ENCODE data around the gene KRTAP5-9.
"Not testable (repeated sequence)": the region's sequence is repeated elsewhere in the genome, so short reads cannot be mapped to it uniquely, and the experiment has no call there.

KRTAP5-9 gene

DNA sequence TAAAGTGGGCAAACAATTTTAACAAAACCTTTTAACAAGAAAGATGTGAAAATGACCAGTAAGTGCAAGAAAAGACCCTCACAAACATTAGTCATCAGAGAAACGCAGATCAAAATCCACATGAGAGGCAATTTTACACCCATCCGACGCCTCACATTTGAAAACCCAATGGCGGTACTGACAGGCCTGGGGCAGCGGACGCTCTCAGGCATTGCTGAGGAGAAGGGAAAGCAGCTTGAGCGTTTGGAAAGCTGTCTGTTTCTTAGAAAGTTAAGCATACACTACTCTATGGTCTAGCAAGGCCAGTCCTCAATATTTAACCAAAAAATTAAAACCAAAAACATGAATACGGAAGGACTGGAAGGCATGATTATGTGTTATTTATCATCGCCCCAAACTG, 12.4 kb upstream of the KRTAP5-9 start:
- TF ChIP-seq, protein P1, sequence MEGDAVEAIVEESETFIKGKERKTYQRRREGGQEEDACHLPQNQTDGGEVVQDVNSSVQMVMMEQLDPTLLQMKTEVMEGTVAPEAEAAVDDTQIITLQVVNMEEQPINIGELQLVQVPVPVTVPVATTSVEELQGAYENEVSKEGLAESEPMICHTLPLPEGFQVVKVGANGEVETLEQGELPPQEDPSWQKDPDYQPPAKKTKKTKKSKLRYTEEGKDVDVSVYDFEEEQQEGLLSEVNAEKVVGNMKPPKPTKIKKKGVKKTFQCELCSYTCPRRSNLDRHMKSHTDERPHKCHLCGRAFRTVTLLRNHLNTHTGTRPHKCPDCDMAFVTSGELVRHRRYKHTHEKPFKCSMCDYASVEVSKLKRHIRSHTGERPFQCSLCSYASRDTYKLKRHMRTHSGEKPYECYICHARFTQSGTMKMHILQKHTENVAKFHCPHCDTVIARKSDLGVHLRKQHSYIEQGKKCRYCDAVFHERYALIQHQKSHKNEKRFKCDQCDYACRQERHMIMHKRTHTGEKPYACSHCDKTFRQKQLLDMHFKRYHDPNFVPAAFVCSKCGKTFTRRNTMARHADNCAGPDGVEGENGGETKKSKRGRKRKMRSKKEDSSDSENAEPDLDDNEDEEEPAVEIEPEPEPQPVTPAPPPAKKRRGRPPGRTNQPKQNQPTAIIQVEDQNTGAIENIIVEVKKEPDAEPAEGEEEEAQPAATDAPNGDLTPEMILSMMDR (conservative IDR thresholded peaks at IDR 0.05; ENCODE audit: low read depth, low read length): no peak

DNA sequence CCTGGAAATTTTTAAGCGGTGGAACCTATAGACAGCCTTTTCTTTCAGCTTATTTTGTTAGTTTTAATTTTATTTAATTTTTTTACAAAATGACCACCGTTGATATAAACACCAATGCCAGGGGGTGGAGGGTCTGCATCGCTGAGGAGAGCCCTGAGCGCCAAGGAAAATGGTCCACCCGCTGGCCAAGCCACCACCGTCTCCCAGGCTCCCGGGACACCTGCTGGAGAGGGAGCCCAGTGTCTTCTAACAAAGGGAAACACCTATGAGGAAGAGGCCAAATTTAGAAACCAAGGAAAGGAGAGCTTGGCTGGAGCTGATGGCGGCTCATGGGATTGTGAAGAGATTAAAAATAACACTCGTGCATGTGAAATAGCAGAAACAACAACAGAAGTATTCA, 10.7 kb upstream of the KRTAP5-9 start:
- no peak for DNase-seq (ENCODE audit: low read depth)
- TF ChIP-seq, protein P1 (conservative IDR thresholded peaks at IDR 0.05; ENCODE audit: low read depth, low read length): no peak
- no peak overlapping the region for H3K4me3 ChIP-seq (ENCODE audit: low read length)

More for the DNA sequence above, 12.4 kb upstream of the KRTAP5-9 start:
- H3K4me3 ChIP-seq (ENCODE audit: low read length): no peak overlapping the region
- no peak for DNase-seq (ENCODE audit: low read depth)

DNA sequence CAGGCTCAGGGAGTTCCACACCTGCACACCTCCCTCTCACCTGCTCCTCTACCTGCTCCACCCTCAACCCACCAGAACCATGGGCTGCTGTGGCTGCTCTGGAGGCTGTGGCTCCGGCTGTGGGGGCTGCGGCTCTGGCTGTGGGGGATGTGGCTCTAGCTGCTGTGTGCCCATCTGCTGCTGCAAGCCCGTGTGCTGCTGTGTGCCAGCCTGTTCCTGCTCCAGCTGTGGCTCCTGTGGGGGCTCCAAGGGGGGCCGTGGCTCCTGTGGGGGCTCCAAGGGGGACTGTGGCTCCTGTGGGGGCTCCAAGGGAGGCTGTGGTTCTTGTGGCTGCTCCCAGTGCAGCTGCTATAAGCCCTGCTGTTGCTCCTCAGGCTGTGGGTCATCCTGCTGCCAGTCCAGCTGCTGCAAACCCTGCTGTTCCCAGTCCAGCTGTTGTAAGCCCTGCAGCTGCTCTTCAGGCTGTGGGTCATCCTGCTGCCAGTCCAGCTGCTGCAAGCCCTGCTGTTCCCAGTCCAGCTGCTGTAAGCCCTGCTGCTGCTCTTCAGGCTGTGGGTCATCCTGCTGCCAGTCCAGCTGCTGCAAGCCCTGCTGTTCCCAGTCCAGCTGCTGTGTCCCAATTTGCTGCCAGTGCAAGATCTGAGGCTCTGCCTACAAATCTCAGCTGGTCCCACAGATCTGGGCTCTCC, 10.1 kb upstream of the KRTAP5-9 start, which contains the start of gene KRTAP5-8:
TSS of gene KRTAP5-8 (plus strand) at position 49 of the 689 bp plus-strand sequence. CDS start at position 80, 31 bp downstream.
- DNase-seq (ENCODE audit: low read depth); H3K4me3 ChIP-seq (ENCODE audit: low read length): not testable (repeated sequence)

DNA sequence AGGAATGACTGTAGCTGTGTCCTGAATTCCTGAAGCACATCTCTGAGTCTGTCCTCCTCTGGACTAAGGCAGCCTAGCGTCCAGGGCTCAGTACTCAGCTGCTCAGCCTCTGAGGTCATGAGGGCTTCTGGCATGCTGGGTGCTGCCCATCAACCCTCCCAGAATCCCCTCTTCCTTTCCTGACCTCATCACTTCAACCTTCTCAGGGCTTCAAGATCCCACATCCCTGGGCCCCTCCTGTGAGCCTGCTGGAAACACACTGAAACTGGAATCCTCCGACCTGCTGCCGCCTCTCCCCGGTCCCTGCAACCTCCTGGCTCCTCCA, 9.6 kb upstream of the KRTAP5-9 start:
- H3K4me3 ChIP-seq (ENCODE audit: low read length): no peak overlapping the region
- TF ChIP-seq, protein P1 (conservative IDR thresholded peaks at IDR 0.05; ENCODE audit: low read depth, low read length): no peak
- DNase-seq (ENCODE audit: low read depth): no peak

DNA sequence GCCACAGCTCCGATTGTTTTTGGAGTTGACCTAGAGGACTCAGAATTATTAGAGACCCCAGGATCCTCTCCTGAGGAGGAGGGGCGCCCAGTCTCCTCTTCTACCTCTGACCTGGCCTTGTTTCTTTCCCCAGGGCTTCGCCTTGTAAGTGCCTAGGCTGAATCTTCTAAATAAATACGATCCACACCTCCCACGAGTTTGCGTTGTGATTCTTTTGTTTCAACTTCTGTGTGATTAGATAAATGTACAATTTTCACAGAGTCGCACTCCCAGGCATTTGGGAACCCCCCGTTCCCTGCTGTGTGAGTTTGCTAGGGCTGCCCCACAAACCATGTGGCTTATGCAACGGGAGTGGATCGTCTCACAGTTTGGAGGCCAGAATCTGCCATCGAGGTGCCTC, 9.2 kb upstream of the KRTAP5-9 start:
- no peak for DNase-seq (ENCODE audit: low read depth)
- TF ChIP-seq, protein P1 (conservative IDR thresholded peaks at IDR 0.05; ENCODE audit: low read depth, low read length): no peak
- no peak overlapping the region for H3K4me3 ChIP-seq (ENCODE audit: low read length)

DNA sequence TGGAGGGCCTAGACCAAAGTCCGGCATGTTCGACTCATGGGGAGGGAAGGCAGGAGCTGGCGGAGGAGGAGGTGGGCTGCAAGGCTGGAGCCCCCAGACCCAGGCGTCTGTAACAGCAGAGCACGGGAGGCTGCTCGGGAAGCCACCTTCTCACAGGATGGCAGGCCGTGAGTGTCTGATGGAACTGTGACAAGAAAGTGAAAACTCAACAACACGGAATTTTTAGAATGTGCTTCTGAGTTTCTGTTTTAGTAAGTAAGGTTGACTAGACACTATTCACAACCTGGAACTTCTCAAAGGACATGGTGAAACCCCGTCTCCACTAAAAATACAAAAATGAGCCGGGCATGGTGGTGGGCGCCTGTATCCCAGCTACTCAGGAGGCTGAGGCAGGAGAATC, 8.2 kb upstream of the KRTAP5-9 start:
- DNase-seq (ENCODE audit: low read depth); H3K4me3 ChIP-seq (ENCODE audit: low read length): not testable (repeated sequence)

DNA sequence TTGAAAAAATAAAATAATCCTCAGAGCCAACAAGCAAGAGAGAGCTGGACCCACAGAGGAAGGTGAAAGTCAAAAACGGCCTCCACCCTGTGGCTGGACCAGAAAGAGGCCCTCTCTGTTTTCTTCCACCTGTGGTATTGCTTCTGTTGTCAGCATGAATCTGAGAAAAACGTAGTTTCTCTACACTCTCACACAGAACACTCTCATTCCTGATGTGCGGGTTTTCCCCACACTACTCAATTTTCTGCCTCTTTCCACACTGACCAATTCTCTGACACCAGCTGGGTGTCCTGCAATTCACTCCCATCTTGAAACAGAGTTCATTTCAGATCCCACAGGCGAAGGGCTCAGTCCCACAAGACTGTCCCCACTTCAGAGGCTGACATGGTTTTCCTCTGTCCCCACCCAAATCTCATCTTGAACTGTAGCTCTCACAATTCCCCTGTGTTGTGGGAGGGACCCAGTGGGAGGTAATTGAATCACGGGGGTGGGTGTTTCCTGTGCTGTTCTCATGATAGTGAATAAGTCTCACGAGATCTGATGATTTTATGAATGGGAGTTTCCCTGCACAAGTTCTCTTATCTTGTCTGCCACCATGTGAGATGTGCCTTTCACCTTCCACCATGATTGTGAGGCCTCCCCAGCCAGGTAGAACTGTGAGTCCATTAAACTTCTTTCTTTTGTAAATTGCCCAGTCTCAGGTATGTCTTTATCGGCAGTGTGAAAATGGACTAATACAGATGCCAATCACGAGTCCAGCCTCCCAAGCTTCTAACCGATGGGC, 7.5 kb upstream of the KRTAP5-9 start:
- not testable (repeated sequence) for H3K4me3 ChIP-seq (ENCODE audit: low read length); DNase-seq (ENCODE audit: low read depth)

DNA sequence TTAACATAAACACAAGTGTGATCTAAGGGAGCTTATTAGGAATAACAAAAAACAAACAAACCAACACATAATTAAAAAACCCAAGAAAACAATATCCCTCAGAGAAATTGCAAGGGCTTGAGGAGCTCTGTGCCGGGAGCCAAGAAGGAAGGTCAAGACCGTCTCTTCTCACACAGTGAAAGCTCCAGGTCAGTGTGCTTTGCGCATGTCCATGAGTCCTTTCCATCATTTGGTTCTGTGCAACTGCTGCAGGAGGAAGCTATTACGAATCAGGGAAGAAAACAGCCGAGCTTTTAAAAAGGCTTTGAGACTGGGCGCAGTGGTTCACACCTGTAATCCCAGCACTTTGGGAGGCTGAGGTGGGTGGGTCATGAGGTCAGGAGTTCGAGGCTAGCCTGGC, 5.8 kb upstream of the KRTAP5-9 start:
- DNase-seq (ENCODE audit: low read depth): no peak
- TF ChIP-seq, protein P1 (conservative IDR thresholded peaks at IDR 0.05; ENCODE audit: low read depth, low read length): no peak
- no peak overlapping the region for H3K4me3 ChIP-seq (ENCODE audit: low read length)
